ENCODE data around the gene KLK3.

GRCh38 chr19:50869479-50869878 is 14.8 kb downstream of the KLK3 start:
- TF ChIP-seq CTCF (IDR thresholded peaks at IDR 0.05; ENCODE audit: low read length) = no peak
- no peak for TF ChIP-seq EZH2 (optimal IDR thresholded peaks at IDR 0.05; ENCODE audit: low read depth, low read length)
